GM11168 (cell line): Measurements from ENCODE around the gene STAT6.

Source experiments
- in situ Hi-C: fragments of 300-500 bp; cut with MboI; formaldehyde crosslinking; loops from one replicate; pipeline ENCODE4 v1.12.0; 2022; ENCODE audit warnings: low sequenced_read_pairs; ENCODE audit not compliant: unreplicated experiment

Gene STAT6

GRCh38 chr12:57090924-57091637 is 20.1 kb downstream of the STAT6 start:
- in situ Hi-C loops, result no loop called here

- in situ Hi-C loops, result no loop called here
Measured at GRCh38 chr12:57090490-57090889, 20.7 kb downstream of the STAT6 start.

- in situ Hi-C loops, result no loop called here
Measured at GRCh38 chr12:57089271-57090245, 21.6 kb downstream of the STAT6 start.

GRCh38 chr12:57088354-57089270 is 22.6 kb downstream of the STAT6 start, which contains the start of gene NAB2:
Gene NAB2, plus strand, starts transcription at chr12:57089114. Its CDS starts 158 bp downstream, at chr12:57089272.
- in situ Hi-C loops, result no loop called here

GRCh38 chr12:57087691-57088353 is 23.3 kb downstream of the STAT6 start:
- in situ Hi-C loops, result no loop called here

GRCh38 chr12:57087010-57087690 is 24.0 kb downstream of the STAT6 start:
- in situ Hi-C loops, result no loop called here

GRCh38 chr12:57086493-57087009 is 24.6 kb downstream of the STAT6 start:
- in situ Hi-C loops, result no loop called here

- in situ Hi-C loops, result no loop called here
Measured at GRCh38 chr12:57085999-57086492, 25.1 kb downstream of the STAT6 start.

- in situ Hi-C loops, result no loop called here
Measured at GRCh38 chr12:57080855-57081254, 30.3 kb downstream of the STAT6 start.

GRCh38 chr12:57079821-57080220 is 31.3 kb downstream of the STAT6 start:
- in situ Hi-C loops, result no loop called here

GRCh38 chr12:57078519-57079404 is 32.4 kb downstream of the STAT6 start, which contains the start of gene NEMP1:
Gene NEMP1, minus strand, starts transcription at chr12:57078791. Its CDS starts 46 bp downstream, at chr12:57078745.
- in situ Hi-C loops, result no loop called here

- in situ Hi-C loops, result loop anchor here (5.0 kb wide), 1 partner anchor 38 kb away; the partner anchor contains the start of gene STAT6
Measured at GRCh38 chr12:57073566-57074450, 37.4 kb downstream of the STAT6 start.

- in situ Hi-C loops, result loop anchor here (5.0 kb wide), 1 partner anchor 40 kb away; the partner anchor contains the start of gene STAT6
Measured at GRCh38 chr12:57072661-57073060, 38.5 kb downstream of the STAT6 start.

- in situ Hi-C loops, result loop anchor here (5.0 kb wide), 1 partner anchor 57 kb away; no protein-coding TSS in a partner anchor
Measured at GRCh38 chr12:57069523-57069922, 41.6 kb downstream of the STAT6 start.

GRCh38 chr12:57066245-57066644 is 44.9 kb downstream of the STAT6 start:
- in situ Hi-C loops, result loop anchor here (5.0 kb wide), 1 partner anchor 54 kb away; no protein-coding TSS in a partner anchor

GRCh38 chr12:57063991-57064685 is 47.0 kb downstream of the STAT6 start:
- in situ Hi-C loops, result no loop called here
